Panc1 (cell line): ENCODE measurements around the gene SRGAP3. TPM values are rescaled to one million over a fixed set of nuclear protein-coding genes. Genes with fewer than 3 reads are reported as not detected.

ENCODE experiments used
- ATAC-seq: fragments of 200-7000 bp; cut with Tn5 transposase; 2 replicates; pipeline ENCODE4 v1.9.1; 2020; ENCODE audit warnings: mild to moderate bottlenecking, moderate library complexity
- BruUV-seq: library from RNA; stranded (reverse); fragments of 400-500 nt; replicated peaks from 2 replicates; lab custom pipeline; 2021; lab: Mats Ljungman, UMichigan
- CTCF ChIA-PET: fragments of 300-600 bp; sonication (Branson Sonifier 250); formaldehyde crosslinking; loops from one replicate; lab custom pipeline; 2022; ENCODE audit warnings: antibody characterized with exemption; lab: Charles Lee
- POLR2A ChIA-PET: fragments of 300-600 bp; sonication (Branson Sonifier 250); formaldehyde crosslinking; loops from one replicate; lab custom pipeline; 2022; ENCODE audit warnings: antibody characterized with exemption; lab: Charles Lee
- DNase-seq: peaks from one replicate; pipeline ENCODE4 v3.0.0-alpha.2; 2010; ENCODE audit warnings: low read depth, low spot score
- H3K27ac ChIP-seq: 2 replicates; pipeline ENCODE4 v1.5.1; 2011; ENCODE audit warnings: mild to moderate bottlenecking, low read length, inconsistent platforms
- H3K27me3 ChIP-seq: fragments of 200-500 bp; sonication (Bioruptor generic); 2 replicates; pipeline ENCODE4 v1.6.0; 2014; ENCODE audit warnings: low read length, inconsistent platforms; ENCODE audit not compliant: control insufficient read depth, insufficient read depth
- H3K36me3 ChIP-seq: fragments of 200-500 bp; sonication (Bioruptor generic); 2 replicates; pipeline ENCODE4 v1.5.1; 2014; ENCODE audit warnings: inconsistent platforms, mild to moderate bottlenecking, low read length, moderate library complexity; ENCODE audit not compliant: control insufficient read depth, insufficient read depth
- H3K4me1 ChIP-seq: 2 replicates; pipeline ENCODE4 v1.5.1; 2011; ENCODE audit warnings: inconsistent platforms, mild to moderate bottlenecking, low read length, moderate library complexity; ENCODE audit not compliant: control insufficient read depth, insufficient read depth
- H3K4me3 ChIP-seq, 2 experiments: 2 replicates each; pipeline ENCODE4 v1.5.1; 2011 to 2012; ENCODE audit warnings: low read depth in 2 of 2, low read length in 2 of 2, mild to moderate bottlenecking in 2 of 2, inconsistent platforms in 1 of 2, moderate library complexity in 1 of 2
- H3K9me3 ChIP-seq: fragments of 200-500 bp; sonication (Bioruptor generic); 2 replicates; pipeline ENCODE4 v1.5.1; 2014; ENCODE audit warnings: low read depth, mild to moderate bottlenecking, inconsistent platforms, low read length, moderate library complexity; ENCODE audit not compliant: control insufficient read depth, insufficient read depth
- CTCF ChIP-seq: fragments of 450-650 bp; IDR thresholded peaks from 2 replicates; pipeline ENCODE4 v1.5.1; 2017; ENCODE audit warnings: mild to moderate bottlenecking
- POLR2AphosphoS5 ChIP-seq: IDR thresholded peaks from 2 replicates; pipeline ENCODE4 v1.6.1; 2012; ENCODE audit warnings: mild to moderate bottlenecking, low read depth, low read length, moderate library complexity
- REST ChIP-seq, 2 experiments: IDR thresholded peaks; 2 replicates each; pipeline ENCODE4 v1.6.1; 2011 to 2012; ENCODE audit warnings: low read depth in 2 of 2, control low read depth in 1 of 2, low read length in 1 of 2, mild to moderate bottlenecking in 1 of 2, moderate library complexity in 1 of 2; ENCODE audit not compliant: insufficient read depth in 1 of 2
- SIN3A ChIP-seq: IDR thresholded peaks from 2 replicates; pipeline ENCODE4 v1.6.1; 2012; ENCODE audit warnings: low read depth, mild to moderate bottlenecking, low read length, moderate library complexity, borderline replicate concordance; ENCODE audit not compliant: insufficient read depth
- TCF7L2 ChIP-seq: IDR thresholded peaks from 2 replicates; pipeline ENCODE4 v1.6.1; 2011; ENCODE audit warnings: mild to moderate bottlenecking, low read depth, low read length, inconsistent platforms
- in situ Hi-C: cut with HindIII; loops from 2 replicates; pipeline ENCODE4 v1.10.0; 2016; ENCODE audit warnings: low sequenced_read_pairs, low pct_unique_long_range_greater_than_20kb
- intact Hi-C: fragments of 100-400 bp; cut with micrococcal nuclease; formaldehyde crosslinking; loops from one replicate; pipeline ENCODE4 v1.10.0; 2022; ENCODE audit not compliant: unreplicated experiment
- total RNA-seq: library from RNA; stranded (reverse); gene quantifications from one replicate; pipeline ENCODE4 v1.2.1, GENCODE V29; 2021; ENCODE audit not compliant: unreplicated experiment

Gene SRGAP3
- total RNA-seq, 1 experiment from 2014 or later = 0.82 TPM

GRCh38 chr3:9247361-9247940 is 2.0 kb downstream of the SRGAP3 start:
- Histone ChIP-seq H3K4me1 (no peaks in the 10 kb centered on the region; the same call in 1 of the 2 replicates), H3K4me3 (no peak overlapping the region), H3K27ac (no peak overlapping the region), H3K9me3 (no peaks in the 10 kb centered on the region), H3K27me3 (no peaks in the 10 kb centered on the region), H3K36me3 (no peaks in the 10 kb centered on the region)
- ATAC-seq (no peak), DNase-seq (no peak)
- ChIA-PET CTCF (no interaction called here), POLR2A (no interaction called here)
- in situ Hi-C loops (no loop called here), intact Hi-C loops (no loop called here)
- no TSS peak for BruUV-seq
- TF ChIP-seq SIN3A (no peak), POLR2AphosphoS5 (no peak), REST (IDR thresholded peaks at IDR 0.05; ENCODE audit: insufficient read depth in 1 of 2, low read depth in 2 of 2, low read length in 1 of 2) (no peak), TCF7L2 (no peak), CTCF (no peak)

GRCh38 chr3:9246189-9246588 is 3.3 kb downstream of the SRGAP3 start:
- in situ Hi-C loops (no loop called here), intact Hi-C loops (no loop called here)
- H3K9me3 ChIP-seq = no peaks in the 10 kb centered on the region
- no peak for DNase-seq
- TF ChIP-seq POLR2AphosphoS5 (no peak), SIN3A (no peak), CTCF (no peak), TCF7L2 (no peak), REST (IDR thresholded peaks at IDR 0.05; ENCODE audit: insufficient read depth in 1 of 2, low read depth in 2 of 2, low read length in 1 of 2) (no peak)
- ChIA-PET POLR2A (no interaction called here), CTCF (no interaction called here)
- no peaks in the 10 kb centered on the region; the same call in 1 of the 2 replicates for H3K4me1 ChIP-seq
- no peaks in the 10 kb centered on the region for H3K36me3 ChIP-seq
- no peaks in the 10 kb centered on the region for H3K27me3 ChIP-seq
- no peak overlapping the region for H3K4me3 ChIP-seq
- BruUV-seq = no TSS peak
- ATAC-seq = no peak
- no peak overlapping the region for H3K27ac ChIP-seq
